GM12864 (cell line): ENCODE data around the gene POLR1B.

Source experiments
- DNase-seq: peaks from one replicate; pipeline ENCODE4 v3.0.0-alpha.2; 2011; ENCODE audit warnings: low read depth
- H3K4me3 ChIP-seq: 2 replicates; pipeline ENCODE4 v1.5.1; 2011; ENCODE audit warnings: mild to moderate bottlenecking, low read depth, low read length, control low read depth
- CTCF ChIP-seq: IDR thresholded peaks from 2 replicates; pipeline ENCODE4 v1.5.1; 2011; ENCODE audit warnings: low read depth, mild to moderate bottlenecking, moderate library complexity, low read length, control low read depth, inconsistent platforms; ENCODE audit errors: missing control alignments

Gene POLR1B

GRCh38 chr2:112579241-112579640 is 37.0 kb downstream of the POLR1B start:
- DNase-seq = no peak
- H3K4me3 ChIP-seq = no peak overlapping the region
- TF ChIP-seq CTCF = no peak

- no peak for TF ChIP-seq CTCF
- DNase-seq = no peak
Observed at GRCh38 chr2:112580084-112580483, 37.8 kb downstream of the POLR1B start.

GRCh38 chr2:112582314-112582746 is 40.1 kb downstream of the POLR1B start:
- no peak overlapping the region for H3K4me3 ChIP-seq
- no peak for DNase-seq
- peak; percentile 41 for TF ChIP-seq CTCF

More at GRCh38 chr2:112580084-112580483, 37.8 kb downstream of the POLR1B start:
- no peak overlapping the region for H3K4me3 ChIP-seq

- peak overlapping the region; percentile 92 for H3K4me3 ChIP-seq
- no peak for TF ChIP-seq CTCF
- DNase-seq = no peak
Observed at GRCh38 chr2:112583497-112584133, 41.4 kb downstream of the POLR1B start.

- H3K4me3 ChIP-seq = peak within 1 kb of the TSS; percentile 92
- no peak for TF ChIP-seq CTCF
- DNase-seq = peak; percentile 88
Observed at GRCh38 chr2:112584134-112584890, 42.0 kb downstream of the POLR1B start, which contains the start of gene CHCHD5. Gene CHCHD5, plus strand, starts transcription at chr2:112584609. Its CDS starts 39 bp downstream, at chr2:112584648.

GRCh38 chr2:112584891-112585250 is 42.6 kb downstream of the POLR1B start:
- TF ChIP-seq CTCF = no peak
- H3K4me3 ChIP-seq = peak overlapping the region; percentile 92
- no peak for DNase-seq

GRCh38 chr2:112585400-112585799 is 43.1 kb downstream of the POLR1B start:
- no peak for DNase-seq

More at GRCh38 chr2:112585400-112585799, 43.1 kb downstream of the POLR1B start:
- H3K4me3 ChIP-seq = peak overlapping the region; percentile 92
- TF ChIP-seq CTCF = no peak
